HL-60 (cell line): Measurements from ENCODE around the gene RGN.

Source experiments
- DNase-seq, 2 experiments: peaks; one replicate each; pipeline ENCODE4 v3.0.0-alpha.2; 2010 to 2020; ENCODE audit warnings: low read depth in 1 of 2, low spot score in 1 of 2
- H3K27ac ChIP-seq: fragments of 250-450 bp; sonication (Bioruptor Pico); replicated peaks from 2 replicates; pipeline ENCODE4 v1.5.1; 2020; ENCODE audit warnings: mild to moderate bottlenecking, moderate library complexity
- H3K27me3 ChIP-seq: fragments of 250-450 bp; sonication (Bioruptor Pico); 2 replicates; pipeline ENCODE4 v1.5.1; 2021; ENCODE audit warnings: mild to moderate bottlenecking, moderate library complexity; ENCODE audit not compliant: insufficient read depth, poor library complexity, severe bottlenecking
- H3K4me3 ChIP-seq: replicated peaks from 2 replicates; pipeline ENCODE4 v1.5.1; 2011; ENCODE audit warnings: mild to moderate bottlenecking, control low read depth, low read length; ENCODE audit not compliant: insufficient read depth
- GABPA ChIP-seq: IDR thresholded peaks from 2 replicates; pipeline ENCODE4 v1.6.1; 2012; ENCODE audit warnings: low read depth
- POLR2AphosphoS5 ChIP-seq: IDR thresholded peaks from 2 replicates; pipeline ENCODE4 v1.6.1; 2012; ENCODE audit warnings: low read depth
- SPI1 ChIP-seq: IDR thresholded peaks from 2 replicates; pipeline ENCODE4 v1.6.1; 2012; ENCODE audit warnings: low read depth, mild to moderate bottlenecking, borderline replicate concordance
- long read RNA-seq: library from polyadenylated mRNA; unstranded; transcript quantifications from one replicate; pipeline ENCODE4 v2.0.0, GENCODE V29; 2020
- TF ChIP-seq, protein P1 (sequence below): IDR thresholded peaks from one replicate; pipeline ENCODE4 v1.5.1; 2011; ENCODE audit warnings: low read length, control low read depth, inconsistent platforms; ENCODE audit not compliant: insufficient read depth
- TF ChIP-seq, protein P2 (sequence below): IDR thresholded peaks from 2 replicates; pipeline ENCODE4 v1.6.1; 2012; ENCODE audit warnings: low read depth; ENCODE audit not compliant: insufficient replicate concordance

Gene RGN
- long read RNA-seq = 0 reads

GRCh38 chrX:47078129-47079043, at the start of gene RGN:
RGN (plus strand) TSS chrX:47078443; CDS start chrX:47081145, 2,702 bp downstream.
- no peak within 1 kb of the TSS for H3K27ac ChIP-seq
- DNase-seq = no peak
- H3K4me3 ChIP-seq = no peak within 1 kb of the TSS

DNA sequence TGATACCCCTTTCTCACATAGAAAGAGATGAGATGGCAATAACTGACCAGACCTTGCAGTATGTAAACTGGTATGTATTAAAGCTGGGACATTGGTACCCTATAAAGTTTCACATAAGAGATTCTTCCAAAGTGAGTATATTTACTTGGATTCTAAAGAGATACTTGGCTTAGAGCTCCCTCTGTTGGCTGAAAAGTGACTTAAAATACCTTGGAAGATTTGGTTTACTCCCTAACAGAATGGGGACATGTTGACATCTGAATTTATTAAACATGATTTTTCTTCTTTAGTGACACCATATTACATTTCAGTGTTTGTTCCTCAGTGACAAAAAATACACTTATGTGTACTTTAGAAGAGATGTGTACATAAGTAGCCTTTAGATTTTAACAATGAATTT, 47.9 kb upstream of the RGN start:
- H3K27ac ChIP-seq = no peak overlapping the region
- no peaks in the 10 kb centered on the region for H3K27me3 ChIP-seq
- DNase-seq = peak in 1 of 2 experiments; percentile 37
- H3K4me3 ChIP-seq = no peak overlapping the region
- no peak for TF ChIP-seq GABPA
- TF ChIP-seq, protein P1, sequence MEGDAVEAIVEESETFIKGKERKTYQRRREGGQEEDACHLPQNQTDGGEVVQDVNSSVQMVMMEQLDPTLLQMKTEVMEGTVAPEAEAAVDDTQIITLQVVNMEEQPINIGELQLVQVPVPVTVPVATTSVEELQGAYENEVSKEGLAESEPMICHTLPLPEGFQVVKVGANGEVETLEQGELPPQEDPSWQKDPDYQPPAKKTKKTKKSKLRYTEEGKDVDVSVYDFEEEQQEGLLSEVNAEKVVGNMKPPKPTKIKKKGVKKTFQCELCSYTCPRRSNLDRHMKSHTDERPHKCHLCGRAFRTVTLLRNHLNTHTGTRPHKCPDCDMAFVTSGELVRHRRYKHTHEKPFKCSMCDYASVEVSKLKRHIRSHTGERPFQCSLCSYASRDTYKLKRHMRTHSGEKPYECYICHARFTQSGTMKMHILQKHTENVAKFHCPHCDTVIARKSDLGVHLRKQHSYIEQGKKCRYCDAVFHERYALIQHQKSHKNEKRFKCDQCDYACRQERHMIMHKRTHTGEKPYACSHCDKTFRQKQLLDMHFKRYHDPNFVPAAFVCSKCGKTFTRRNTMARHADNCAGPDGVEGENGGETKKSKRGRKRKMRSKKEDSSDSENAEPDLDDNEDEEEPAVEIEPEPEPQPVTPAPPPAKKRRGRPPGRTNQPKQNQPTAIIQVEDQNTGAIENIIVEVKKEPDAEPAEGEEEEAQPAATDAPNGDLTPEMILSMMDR = no peak
- TF ChIP-seq, protein P2, sequence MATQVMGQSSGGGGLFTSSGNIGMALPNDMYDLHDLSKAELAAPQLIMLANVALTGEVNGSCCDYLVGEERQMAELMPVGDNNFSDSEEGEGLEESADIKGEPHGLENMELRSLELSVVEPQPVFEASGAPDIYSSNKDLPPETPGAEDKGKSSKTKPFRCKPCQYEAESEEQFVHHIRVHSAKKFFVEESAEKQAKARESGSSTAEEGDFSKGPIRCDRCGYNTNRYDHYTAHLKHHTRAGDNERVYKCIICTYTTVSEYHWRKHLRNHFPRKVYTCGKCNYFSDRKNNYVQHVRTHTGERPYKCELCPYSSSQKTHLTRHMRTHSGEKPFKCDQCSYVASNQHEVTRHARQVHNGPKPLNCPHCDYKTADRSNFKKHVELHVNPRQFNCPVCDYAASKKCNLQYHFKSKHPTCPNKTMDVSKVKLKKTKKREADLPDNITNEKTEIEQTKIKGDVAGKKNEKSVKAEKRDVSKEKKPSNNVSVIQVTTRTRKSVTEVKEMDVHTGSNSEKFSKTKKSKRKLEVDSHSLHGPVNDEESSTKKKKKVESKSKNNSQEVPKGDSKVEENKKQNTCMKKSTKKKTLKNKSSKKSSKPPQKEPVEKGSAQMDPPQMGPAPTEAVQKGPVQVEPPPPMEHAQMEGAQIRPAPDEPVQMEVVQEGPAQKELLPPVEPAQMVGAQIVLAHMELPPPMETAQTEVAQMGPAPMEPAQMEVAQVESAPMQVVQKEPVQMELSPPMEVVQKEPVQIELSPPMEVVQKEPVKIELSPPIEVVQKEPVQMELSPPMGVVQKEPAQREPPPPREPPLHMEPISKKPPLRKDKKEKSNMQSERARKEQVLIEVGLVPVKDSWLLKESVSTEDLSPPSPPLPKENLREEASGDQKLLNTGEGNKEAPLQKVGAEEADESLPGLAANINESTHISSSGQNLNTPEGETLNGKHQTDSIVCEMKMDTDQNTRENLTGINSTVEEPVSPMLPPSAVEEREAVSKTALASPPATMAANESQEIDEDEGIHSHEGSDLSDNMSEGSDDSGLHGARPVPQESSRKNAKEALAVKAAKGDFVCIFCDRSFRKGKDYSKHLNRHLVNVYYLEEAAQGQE = no peak
- TF ChIP-seq SPI1 = no peak
- no peak for TF ChIP-seq POLR2AphosphoS5

More at GRCh38 chrX:47078129-47079043, at the start of gene RGN:
- H3K27me3 ChIP-seq = no peaks in the 10 kb centered on the region
- TF ChIP-seq SPI1 (no peak), GABPA (no peak), POLR2AphosphoS5 (no peak)
- TF ChIP-seq, protein P1 = no peak
- TF ChIP-seq, protein P2 = no peak

DNA sequence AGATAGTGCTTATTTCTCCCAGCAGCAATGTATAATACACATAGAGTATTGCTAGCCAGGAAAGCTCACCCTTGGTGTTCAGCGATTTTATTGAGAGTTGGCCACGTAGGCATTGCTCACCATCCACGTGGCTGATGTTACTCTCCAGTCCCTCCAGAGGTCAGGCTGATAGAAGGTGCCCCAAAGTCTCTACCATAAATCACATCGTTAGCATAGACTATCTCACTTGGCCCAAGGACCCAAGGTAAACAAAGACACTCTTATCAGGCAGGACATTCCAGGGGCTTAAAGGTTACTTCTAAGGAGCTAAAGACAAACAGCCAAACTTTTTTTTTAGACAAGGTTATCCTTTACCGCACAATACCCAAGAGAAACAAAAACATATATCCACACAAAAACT, 30.3 kb upstream of the RGN start:
- Histone ChIP-seq H3K4me3 (no peak overlapping the region), H3K27ac (no peak overlapping the region), H3K27me3 (no peaks in the 10 kb centered on the region)
- TF ChIP-seq GABPA (no peak), SPI1 (no peak), POLR2AphosphoS5 (no peak)
- TF ChIP-seq, protein P1 = no peak
- TF ChIP-seq, protein P2 = no peak
- DNase-seq = no peak
